Superior temporal gyrus (tissue), 1 donor: Measurements from ENCODE around the gene NLE1.
A peak's percentile ranks its signal among the peaks of the same experiment; 100 is the strongest.

Experiments used
- DNase-seq: peaks from one replicate; pipeline ENCODE4 v3.0.0-alpha.2; 2016; ENCODE audit errors: extremely low spot score

The NLE1 gene

DNA sequence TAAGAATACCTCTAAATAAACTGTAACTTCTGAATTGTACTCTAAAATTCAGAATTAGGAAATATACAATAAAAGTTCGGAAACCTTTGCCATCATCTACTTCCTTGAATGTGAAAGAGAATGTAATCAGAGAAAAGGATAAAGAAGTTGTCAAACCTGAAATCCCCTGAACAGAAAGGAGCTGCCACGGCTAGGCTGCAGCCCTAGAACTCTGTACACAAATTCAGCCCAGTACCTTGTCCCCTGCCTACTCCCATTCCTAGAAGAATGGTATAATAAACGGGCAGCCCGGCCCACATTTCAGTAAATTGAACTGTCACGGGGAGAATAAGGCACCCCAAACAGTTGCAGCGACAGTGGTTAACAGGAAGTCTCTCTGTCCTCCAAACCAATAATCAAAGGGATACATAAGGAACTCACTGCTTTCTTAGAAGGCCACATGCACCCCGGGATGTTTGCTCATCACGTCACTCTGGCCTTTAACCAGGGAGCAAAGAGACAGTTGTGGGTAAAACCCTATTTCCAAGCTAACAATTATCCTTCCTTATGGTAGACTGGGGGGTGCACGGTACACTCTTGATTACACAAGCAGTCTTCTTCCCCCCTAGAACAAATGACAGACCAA is 54.3 kb downstream of the NLE1 start:
- peak; percentile 81 for DNase-seq

DNA sequence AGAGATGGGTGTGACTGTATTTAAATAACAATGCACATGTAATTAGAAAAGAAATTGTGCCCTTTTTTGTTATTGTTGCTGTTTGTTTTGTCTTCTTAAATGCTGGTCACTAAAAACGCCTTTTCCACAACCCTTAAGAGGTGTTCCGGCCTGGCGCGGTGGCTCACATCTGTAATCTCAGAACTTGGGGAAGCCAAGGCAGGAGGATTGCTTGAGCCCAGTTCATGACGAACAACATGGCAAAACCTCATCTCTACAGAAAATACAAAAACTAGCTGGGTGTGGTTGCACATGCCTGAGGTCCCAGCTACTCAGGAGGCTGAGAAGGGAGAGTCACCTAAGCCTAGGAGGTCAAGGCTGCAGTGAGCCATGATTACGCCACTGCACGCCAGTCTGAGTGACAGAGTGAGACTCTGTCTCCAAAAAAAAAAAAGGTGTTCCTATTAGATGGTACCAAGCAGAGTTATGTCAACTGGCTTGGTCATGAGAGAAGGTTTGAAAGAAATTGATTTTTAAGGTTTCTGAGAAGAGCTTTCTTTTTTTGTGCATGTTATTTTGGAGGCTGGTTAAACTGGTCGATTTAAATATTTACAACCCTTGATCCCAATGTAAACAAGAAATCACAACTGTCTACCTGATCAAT is 55.1 kb downstream of the NLE1 start:
- DNase-seq: peak; percentile 54

DNA sequence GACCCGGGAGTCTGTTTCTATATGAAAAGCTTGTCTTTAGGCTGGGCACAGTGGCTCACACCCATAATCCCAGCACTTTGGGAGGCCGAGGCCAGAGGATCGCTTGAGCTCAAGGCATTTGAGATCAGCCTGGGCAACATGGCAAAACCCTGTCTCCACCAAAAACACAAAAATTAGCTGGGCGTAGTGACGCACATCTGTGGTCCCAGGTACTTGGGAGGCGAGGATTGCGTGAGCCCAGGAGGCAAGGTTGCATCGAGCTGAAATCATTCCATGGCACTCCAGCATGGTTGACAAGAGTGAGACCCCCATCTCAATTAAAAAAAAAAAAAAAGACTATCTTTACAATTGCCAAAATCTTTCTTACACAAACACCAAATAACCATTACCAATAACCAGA is 55.9 kb downstream of the NLE1 start:
- DNase-seq: no peak

DNA sequence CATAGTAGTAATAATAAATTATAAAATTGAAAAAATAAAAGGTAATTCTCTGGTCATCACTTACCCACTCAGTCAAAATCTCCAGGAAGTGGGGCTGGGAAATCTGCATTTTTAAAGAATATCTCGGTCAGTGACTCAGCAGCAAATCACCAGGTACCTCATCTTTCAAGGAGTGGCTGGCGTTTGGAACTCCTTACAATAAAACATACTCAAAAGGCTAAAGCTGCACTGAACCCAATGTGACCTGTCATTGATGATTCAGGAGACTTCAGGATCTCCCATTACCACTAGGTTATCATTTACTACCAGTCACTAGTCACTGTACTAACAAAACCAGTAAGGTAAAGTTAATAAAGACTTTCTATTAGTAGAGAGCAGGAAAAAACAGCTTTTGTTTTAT is 57.1 kb downstream of the NLE1 start:
- DNase-seq: peak; percentile 43

DNA sequence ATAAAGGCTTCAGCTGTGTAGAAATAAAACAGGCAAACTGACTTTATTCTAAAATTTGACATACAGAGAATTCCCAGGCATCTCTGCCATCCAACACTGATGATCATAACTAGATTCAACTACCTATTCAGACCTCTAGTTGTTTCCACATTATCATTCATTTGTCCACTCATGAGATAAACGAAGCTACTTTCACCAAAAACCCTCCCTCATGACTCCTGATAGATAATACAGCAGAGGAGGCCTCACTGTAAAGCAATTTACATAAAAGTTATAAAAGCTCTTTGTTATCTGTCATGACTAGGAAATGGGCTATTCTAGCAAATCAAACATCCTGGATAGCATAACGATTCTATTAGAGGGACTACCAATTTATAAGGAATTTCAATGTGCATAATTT is 59.0 kb downstream of the NLE1 start:
- peak; percentile 44 for DNase-seq

DNA sequence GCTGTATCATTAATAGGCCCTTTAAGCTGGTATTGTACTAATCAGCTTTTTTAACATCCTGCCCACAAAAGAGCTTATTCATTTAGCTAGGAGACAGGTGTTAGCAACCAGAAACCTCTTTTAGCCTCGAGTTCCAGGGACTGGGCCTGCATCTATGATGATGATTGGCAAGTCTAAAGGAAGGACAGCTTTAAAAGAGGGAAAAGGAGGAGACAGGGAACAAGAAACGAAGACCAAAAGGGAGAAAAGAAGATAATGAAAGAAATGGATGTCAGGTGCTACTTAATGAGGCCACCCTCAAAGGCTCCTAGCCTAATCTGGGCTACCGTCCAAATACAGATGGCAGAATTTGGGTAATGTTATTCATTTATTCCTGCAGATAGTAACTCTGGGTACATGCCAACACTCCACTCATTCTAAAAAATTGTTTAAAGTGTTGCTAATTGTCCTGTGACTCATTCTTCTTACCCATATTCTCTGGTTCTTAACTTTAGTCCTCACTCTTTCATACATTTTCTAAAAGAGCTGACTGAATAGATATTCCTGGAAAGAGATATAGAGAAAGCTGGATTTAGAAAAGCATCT is 59.9 kb downstream of the NLE1 start:
- peak; percentile 70 for DNase-seq

DNA sequence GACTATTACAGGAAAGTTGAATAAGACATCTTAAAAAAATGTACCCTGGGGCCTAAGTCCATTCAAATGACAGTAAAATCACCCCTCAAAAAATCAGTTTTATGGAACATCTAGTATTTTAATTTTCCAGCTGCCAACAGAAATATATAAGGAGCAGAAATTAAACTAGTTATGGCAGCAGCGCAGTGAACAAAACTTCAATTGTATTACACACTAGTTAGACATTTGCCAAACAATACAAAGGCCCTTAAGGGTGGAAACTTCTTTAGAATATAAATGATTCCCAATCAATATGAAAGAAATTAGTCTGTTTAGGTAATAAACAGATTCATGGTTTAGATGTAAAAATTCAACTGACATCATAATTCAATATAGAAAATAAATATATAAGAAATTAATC is 60.5 kb downstream of the NLE1 start:
- DNase-seq: peak; percentile 77

DNA sequence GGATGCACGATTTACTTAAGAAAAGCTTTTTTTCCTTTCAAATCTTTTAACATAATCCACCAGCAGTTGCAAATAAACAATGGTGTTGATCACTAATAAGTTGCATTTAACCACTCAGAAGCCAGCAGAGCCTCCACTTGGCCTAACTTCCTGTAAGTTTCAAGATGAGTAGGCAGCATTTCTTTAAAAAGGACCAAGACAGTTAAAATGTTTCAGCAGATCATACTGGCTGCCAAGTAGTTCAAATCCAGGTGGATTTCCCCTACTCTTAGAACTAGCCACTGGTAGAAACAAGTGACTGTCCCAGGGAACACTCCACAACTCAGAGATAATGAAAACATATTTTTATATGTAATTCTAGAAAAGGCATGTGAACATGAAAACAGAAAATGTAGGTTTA is 61.6 kb downstream of the NLE1 start:
- no peak for DNase-seq

DNA sequence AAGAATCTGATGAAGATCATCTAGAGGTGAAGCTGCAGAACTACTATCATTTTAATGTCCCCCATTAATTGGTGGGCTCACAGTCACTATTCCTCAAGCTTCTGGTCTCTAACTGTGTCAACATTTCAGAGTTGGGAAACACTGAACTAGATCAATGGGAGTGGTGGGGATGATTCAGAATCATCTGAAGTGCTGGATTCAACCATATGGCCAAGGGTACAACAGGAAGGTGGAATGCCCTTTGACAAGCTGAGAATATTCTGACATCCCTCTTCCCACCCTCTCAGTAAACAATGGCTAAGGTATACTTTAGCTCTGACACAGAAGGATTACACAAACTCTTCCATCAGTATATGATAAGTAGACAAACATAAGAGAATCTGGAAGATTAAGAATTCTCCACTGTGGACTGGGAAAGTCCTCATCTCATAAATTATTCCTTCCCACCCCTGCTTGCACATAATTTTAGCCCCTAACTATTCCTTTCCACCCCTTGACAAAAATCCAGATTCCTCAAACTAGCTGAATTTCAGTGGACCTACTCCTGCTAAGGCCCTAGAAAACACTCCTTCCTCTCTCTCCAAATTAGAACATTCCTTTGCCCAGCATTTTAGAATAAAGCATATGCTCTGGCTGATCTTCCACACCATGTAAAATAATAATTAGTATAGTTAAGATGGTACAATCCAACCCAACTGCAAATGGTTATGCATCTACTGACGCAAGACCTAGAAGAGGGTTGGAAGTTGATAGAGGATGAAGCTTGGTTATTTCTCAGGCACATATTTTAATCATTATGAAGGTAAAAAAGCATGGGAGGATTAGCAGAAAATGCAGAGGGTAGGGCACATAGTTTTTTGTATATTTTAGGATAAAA is 62.3 kb downstream of the NLE1 start:
- peak; percentile 49 for DNase-seq
